ENCODE measurements around the gene KLHL15.

DNA sequence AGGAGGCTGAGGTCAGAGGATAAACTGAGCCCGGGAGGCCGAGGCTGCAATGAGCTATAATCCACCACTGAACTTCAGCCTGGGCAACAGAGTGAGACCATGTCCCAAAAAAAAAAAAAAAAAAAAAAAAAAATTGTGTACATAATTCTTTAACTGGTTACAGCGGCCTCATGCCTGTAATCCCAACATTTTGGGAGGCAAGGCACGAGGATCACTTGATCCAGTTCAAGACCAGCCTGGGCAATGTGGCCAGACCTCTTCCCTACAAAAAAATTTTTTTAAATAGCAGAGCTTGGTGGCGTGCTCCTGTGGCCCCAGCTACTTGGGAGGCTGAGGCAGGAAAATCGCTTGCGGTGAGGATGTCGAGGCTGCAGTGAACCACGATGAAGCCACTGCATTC is 9.3 kb downstream of the KLHL15 start:
- TF ChIP-seq, protein P1, sequence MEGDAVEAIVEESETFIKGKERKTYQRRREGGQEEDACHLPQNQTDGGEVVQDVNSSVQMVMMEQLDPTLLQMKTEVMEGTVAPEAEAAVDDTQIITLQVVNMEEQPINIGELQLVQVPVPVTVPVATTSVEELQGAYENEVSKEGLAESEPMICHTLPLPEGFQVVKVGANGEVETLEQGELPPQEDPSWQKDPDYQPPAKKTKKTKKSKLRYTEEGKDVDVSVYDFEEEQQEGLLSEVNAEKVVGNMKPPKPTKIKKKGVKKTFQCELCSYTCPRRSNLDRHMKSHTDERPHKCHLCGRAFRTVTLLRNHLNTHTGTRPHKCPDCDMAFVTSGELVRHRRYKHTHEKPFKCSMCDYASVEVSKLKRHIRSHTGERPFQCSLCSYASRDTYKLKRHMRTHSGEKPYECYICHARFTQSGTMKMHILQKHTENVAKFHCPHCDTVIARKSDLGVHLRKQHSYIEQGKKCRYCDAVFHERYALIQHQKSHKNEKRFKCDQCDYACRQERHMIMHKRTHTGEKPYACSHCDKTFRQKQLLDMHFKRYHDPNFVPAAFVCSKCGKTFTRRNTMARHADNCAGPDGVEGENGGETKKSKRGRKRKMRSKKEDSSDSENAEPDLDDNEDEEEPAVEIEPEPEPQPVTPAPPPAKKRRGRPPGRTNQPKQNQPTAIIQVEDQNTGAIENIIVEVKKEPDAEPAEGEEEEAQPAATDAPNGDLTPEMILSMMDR (conservative IDR thresholded peaks at IDR 0.05; ENCODE audit: low read length), result no peak
- TF ChIP-seq EZH2phosphoT487 (IDR thresholded peaks at IDR 0.05; ENCODE audit: borderline replicate concordance, low read depth, low read length), result no peak

Data from OCI-LY7 (cell line).